WERI-Rb-1 (cell line): Measurements from ENCODE around the gene HOXB3.
"Not testable (repeated sequence)": the region's sequence is repeated elsewhere in the genome, so short reads cannot be mapped to it uniquely, and the experiment has no call there.

Experiments
- DNase-seq: peaks from one replicate; pipeline ENCODE4 v3.0.0-alpha.2; 2020
- H3K27ac ChIP-seq: fragments of 250-450 bp; sonication (Bioruptor Pico); 2 replicates; pipeline ENCODE4 v1.5.1; 2020; ENCODE audit warnings: mild to moderate bottlenecking, moderate library complexity
- H3K27me3 ChIP-seq: fragments of 250-450 bp; sonication (Bioruptor Pico); 2 replicates; pipeline ENCODE4 v1.5.1; 2021; ENCODE audit warnings: mild to moderate bottlenecking, low read depth, moderate library complexity; ENCODE audit not compliant: insufficient read depth, severe bottlenecking
- H3K36me3 ChIP-seq: fragments of 250-450 bp; sonication (Bioruptor Pico); 2 replicates; pipeline ENCODE4 v1.5.1; 2020; ENCODE audit warnings: mild to moderate bottlenecking, moderate library complexity
- H3K4me3 ChIP-seq: 2 replicates; pipeline ENCODE4 v1.5.1; 2011; ENCODE audit warnings: low read depth, mild to moderate bottlenecking, control low read depth, low read length
- H3K9me3 ChIP-seq: fragments of 250-450 bp; sonication (Bioruptor Pico); 2 replicates; pipeline ENCODE4 v1.5.1; 2021; ENCODE audit warnings: mild to moderate bottlenecking, moderate library complexity; ENCODE audit not compliant: severe bottlenecking
- CTCF ChIP-seq: IDR thresholded peaks from 2 replicates; pipeline ENCODE4 v1.5.1; 2011; ENCODE audit warnings: low read depth, mild to moderate bottlenecking, control low read depth, inconsistent platforms, low read length

Gene HOXB3

GRCh38 chr17:48513666-48514455 is 76.2 kb downstream of the HOXB3 start:
- TF ChIP-seq CTCF = no peak
- Histone ChIP-seq H3K4me3 (no peak overlapping the region), H3K27ac (no peak overlapping the region), H3K36me3 (no peaks in the 10 kb centered on the region), H3K9me3 (peaks cover 23% of the 10 kb centered on the region), H3K27me3 (peaks cover 98% of the 10 kb centered on the region)
- no peak for DNase-seq

- Histone ChIP-seq H3K27me3 (peaks cover 98% of the 10 kb centered on the region), H3K4me3 (no peak overlapping the region), H3K27ac (no peak overlapping the region), H3K9me3 (peaks cover 21% of the 10 kb centered on the region), H3K36me3 (no peaks in the 10 kb centered on the region)
- TF ChIP-seq CTCF = no peak
- no peak for DNase-seq
Measured at GRCh38 chr17:48513097-48513496, 76.9 kb downstream of the HOXB3 start.

GRCh38 chr17:48510761-48511604 is 79.1 kb downstream of the HOXB3 start:
- TF ChIP-seq CTCF = no peak
- Histone ChIP-seq H3K27me3 (peaks cover 96% of the 10 kb centered on the region), H3K27ac (no peak overlapping the region), H3K4me3 (no peak overlapping the region), H3K9me3 (peaks cover 15% of the 10 kb centered on the region), H3K36me3 (no peaks in the 10 kb centered on the region)
- DNase-seq = no peak

GRCh38 chr17:48510381-48510760 is 79.7 kb downstream of the HOXB3 start:
- Histone ChIP-seq H3K9me3 (peaks cover 15% of the 10 kb centered on the region), H3K27me3 (peaks cover 96% of the 10 kb centered on the region), H3K4me3 (no peak overlapping the region), H3K36me3 (no peaks in the 10 kb centered on the region), H3K27ac (no peak overlapping the region)
- no peak for DNase-seq
- no peak for TF ChIP-seq CTCF

- peaks cover 15% of the 10 kb centered on the region for H3K9me3 ChIP-seq
- not testable (repeated sequence) for H3K36me3 ChIP-seq, DNase-seq, H3K27ac ChIP-seq, H3K4me3 ChIP-seq
- peaks cover 93% of the 10 kb centered on the region for H3K27me3 ChIP-seq
Measured at GRCh38 chr17:48509708-48510107, 80.3 kb downstream of the HOXB3 start.

GRCh38 chr17:48506246-48506645 is 83.8 kb downstream of the HOXB3 start:
- TF ChIP-seq CTCF = no peak
- no peak overlapping the region for H3K27ac ChIP-seq

More at GRCh38 chr17:48506246-48506645, 83.8 kb downstream of the HOXB3 start:
- Histone ChIP-seq H3K4me3 (no peak overlapping the region), H3K36me3 (no peaks in the 10 kb centered on the region), H3K9me3 (peaks cover 7% of the 10 kb centered on the region), H3K27me3 (peaks cover 74% of the 10 kb centered on the region)
- DNase-seq = no peak
